GM11168 (cell line): ENCODE measurements around the gene COX6A2.
"Not testable (repeated sequence)": the region's sequence is repeated elsewhere in the genome, so short reads cannot be mapped to it uniquely, and the experiment has no call there.

Experiments used
- in situ Hi-C: fragments of 300-500 bp; cut with MboI; formaldehyde crosslinking; loops from one replicate; pipeline ENCODE4 v1.12.0; 2022; ENCODE audit warnings: low sequenced_read_pairs; ENCODE audit not compliant: unreplicated experiment

Gene COX6A2

GRCh38 chr16:31439519-31439918, 11.4 kb upstream of the COX6A2 start:
- in situ Hi-C loops: loop anchor here (25.0 kb wide), 1 partner anchor 452 kb away; the partner anchor contains the start of gene HSD3B7

- in situ Hi-C loops: loop anchor here (25.0 kb wide), 1 partner anchor 452 kb away; the partner anchor contains the start of gene HSD3B7
Measured at GRCh38 chr16:31439023-31439422, 10.9 kb upstream of the COX6A2 start.

GRCh38 chr16:31438414-31438813, 10.3 kb upstream of the COX6A2 start:
- in situ Hi-C loops: loop anchor here (25.0 kb wide), 1 partner anchor 451 kb away; the partner anchor contains the start of gene HSD3B7

GRCh38 chr16:31436221-31437045, 8.3 kb upstream of the COX6A2 start:
- in situ Hi-C loops: loop anchor here (25.0 kb wide), 1 partner anchor 449 kb away; the partner anchor contains the start of gene HSD3B7

GRCh38 chr16:31435341-31436220, 7.4 kb upstream of the COX6A2 start:
- in situ Hi-C loops: loop anchor here (25.0 kb wide), 1 partner anchor 448 kb away; the partner anchor contains the start of gene HSD3B7

GRCh38 chr16:31430380-31431052, 2.4 kb upstream of the COX6A2 start:
- in situ Hi-C loops: loop anchor here (25.0 kb wide), 1 partner anchor 443 kb away; the partner anchor contains the start of gene HSD3B7

- in situ Hi-C loops: loop anchor here (25.0 kb wide), 1 partner anchor 442 kb away; the partner anchor contains the start of gene HSD3B7
Measured at GRCh38 chr16:31429796-31430195, 1.6 kb upstream of the COX6A2 start.

- in situ Hi-C loops: loop anchor here (25.0 kb wide), 1 partner anchor 442 kb away; the partner anchor contains the start of gene HSD3B7
Measured at GRCh38 chr16:31429314-31429713, 1.2 kb upstream of the COX6A2 start.

GRCh38 chr16:31428638-31429247, 583 bp upstream of the COX6A2 start:
- in situ Hi-C loops: loop anchor here (25.0 kb wide), 1 partner anchor 441 kb away; the partner anchor contains the start of gene HSD3B7

GRCh38 chr16:31427441-31428278, 500 bp downstream of the COX6A2 start:
- in situ Hi-C loops: loop anchor here (25.0 kb wide), 1 partner anchor 440 kb away; the partner anchor contains the start of gene HSD3B7

- in situ Hi-C loops: no loop called here
Measured at GRCh38 chr16:31423801-31424200, 4.4 kb downstream of the COX6A2 start.

- in situ Hi-C loops: no loop called here
Measured at GRCh38 chr16:31423241-31423640, 4.9 kb downstream of the COX6A2 start.

GRCh38 chr16:31421587-31421986, 6.6 kb downstream of the COX6A2 start:
- in situ Hi-C loops: no loop called here

- in situ Hi-C loops: no loop called here
Measured at GRCh38 chr16:31420037-31420436, 8.1 kb downstream of the COX6A2 start.

- in situ Hi-C loops: no loop called here
Measured at GRCh38 chr16:31417916-31418315, 10.2 kb downstream of the COX6A2 start.

GRCh38 chr16:31417036-31417435, 11.1 kb downstream of the COX6A2 start:
- in situ Hi-C loops: not testable (repeated sequence)

GRCh38 chr16:31416371-31416770, 11.8 kb downstream of the COX6A2 start:
- in situ Hi-C loops: no loop called here

- in situ Hi-C loops: no loop called here
Measured at GRCh38 chr16:31414706-31415105, 13.5 kb downstream of the COX6A2 start.
